HG03045 (cell line): Measurements from ENCODE around the gene PRR30.
"Not testable (repeated sequence)": the region's sequence is repeated elsewhere in the genome, so short reads cannot be mapped to it uniquely, and the experiment has no call there.

Experiments
- ATAC-seq: cut with Tn5 transposase; IDR thresholded peaks from one replicate; pipeline ENCODE4 v1.9.1; 2021; ENCODE audit warnings: mild to moderate bottlenecking, moderate library complexity; ENCODE audit not compliant: unreplicated experiment

PRR30 gene

GRCh38 chr2:27130396-27130795, 8.8 kb downstream of the PRR30 start:
- ATAC-seq = no peak

- ATAC-seq = no peak
Measured at GRCh38 chr2:27128668-27129571, 10.3 kb downstream of the PRR30 start.

GRCh38 chr2:27127883-27128667, 11.1 kb downstream of the PRR30 start:
- no peak for ATAC-seq

DNA sequence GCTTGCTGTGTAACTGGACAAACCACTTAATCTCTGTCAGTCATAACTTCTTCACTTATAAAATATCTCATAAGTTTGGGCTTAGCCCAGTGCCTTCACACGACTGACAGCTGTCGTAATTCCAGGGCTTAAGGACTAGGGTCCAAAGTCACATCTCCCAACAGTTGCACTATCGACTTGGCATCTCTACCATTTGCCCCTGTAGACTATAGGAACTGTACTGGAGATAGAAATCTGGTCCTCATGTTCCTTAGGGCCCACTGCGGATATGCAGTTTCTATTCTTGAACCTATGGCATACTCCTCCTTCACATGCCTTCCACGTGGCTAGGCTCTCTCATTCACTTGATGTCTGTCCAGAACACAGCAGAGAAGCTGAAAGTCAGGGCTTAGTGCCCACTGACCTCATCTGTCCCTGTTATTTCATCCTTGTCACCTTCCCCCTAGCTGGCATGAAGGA, 12.9 kb downstream of the PRR30 start:
- no peak for ATAC-seq

- no peak for ATAC-seq
Measured at GRCh38 chr2:27125104-27125503, 14.1 kb downstream of the PRR30 start.

GRCh38 chr2:27123302-27124150, 15.7 kb downstream of the PRR30 start, which contains the start of gene ABHD1:
ABHD1 (plus strand) TSS chr2:27123815; CDS start chr2:27123949, 134 bp downstream.
- ATAC-seq = peak; percentile 69

- no peak for ATAC-seq
Measured at GRCh38 chr2:27122791-27123190, 16.4 kb downstream of the PRR30 start.

- ATAC-seq = no peak
Measured at GRCh38 chr2:27121906-27122305, 17.3 kb downstream of the PRR30 start.

DNA sequence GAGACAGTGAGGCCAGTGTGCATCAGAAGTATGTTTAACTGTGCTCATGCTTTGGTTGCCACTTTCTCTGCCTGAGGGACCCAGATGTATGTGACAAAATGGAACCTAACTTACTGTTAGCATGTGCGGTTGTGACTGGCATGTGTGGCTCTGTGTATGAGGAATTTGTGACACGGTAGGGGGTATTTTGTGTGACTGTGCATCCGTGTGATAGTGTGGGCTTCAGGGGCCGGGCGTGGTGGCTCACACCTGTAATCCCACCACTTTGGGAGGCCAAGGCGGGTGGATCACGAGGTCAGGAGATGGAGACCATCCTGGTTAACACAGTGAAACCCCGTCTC, 19.9 kb downstream of the PRR30 start:
- ATAC-seq = not testable (repeated sequence)

GRCh38 chr2:27118525-27119329, 20.5 kb downstream of the PRR30 start, which contains the start of gene CGREF1:
CGREF1 (minus strand) TSS chr2:27119128; CDS start chr2:27104366, 14,762 bp downstream.
- ATAC-seq = no peak

DNA sequence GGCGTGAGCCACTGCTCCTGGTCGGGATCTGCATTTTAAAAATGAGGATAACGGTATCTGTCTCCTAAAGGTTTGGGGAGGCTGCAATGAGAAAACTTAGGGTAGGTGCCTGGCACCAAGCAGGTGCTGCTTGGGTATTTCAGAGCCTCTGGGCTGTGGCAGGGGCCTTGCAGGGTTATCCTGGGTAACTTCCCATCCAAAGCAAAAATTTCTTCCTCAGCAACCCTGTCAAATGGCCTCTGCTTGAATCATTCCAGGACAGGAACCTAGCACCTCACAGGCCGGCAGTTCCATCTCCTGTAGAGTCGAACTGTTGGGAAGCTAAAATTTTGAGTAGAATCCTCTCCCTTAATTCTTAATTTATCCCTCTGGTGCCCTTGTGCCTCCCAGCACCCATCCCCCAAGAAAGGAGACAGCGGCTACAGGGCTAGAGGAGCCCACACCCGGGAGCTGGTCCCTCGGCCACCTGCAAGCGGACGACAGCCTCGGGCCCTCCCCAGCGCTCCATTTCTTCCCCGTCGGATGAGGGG, 21.1 kb downstream of the PRR30 start:
- no peak for ATAC-seq

DNA sequence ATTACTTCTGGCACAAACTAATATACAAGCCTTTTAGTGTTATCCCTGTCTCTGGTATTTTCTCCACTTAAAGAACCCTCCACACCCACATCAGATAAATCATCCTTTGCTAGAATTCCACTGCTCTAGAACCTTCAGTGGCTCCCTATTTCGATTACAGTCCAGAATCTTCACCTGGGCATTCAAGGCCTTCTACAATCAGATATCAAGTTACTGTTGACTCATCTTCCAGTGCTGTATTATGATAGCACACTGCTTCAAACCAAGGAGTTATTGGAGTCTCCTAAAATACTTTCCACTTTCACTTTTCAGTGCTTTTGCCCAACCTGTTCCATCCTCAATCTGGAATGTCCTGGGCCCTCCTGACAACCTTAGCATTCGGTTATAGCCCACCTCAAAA, 23.7 kb downstream of the PRR30 start:
- no peak for ATAC-seq

DNA sequence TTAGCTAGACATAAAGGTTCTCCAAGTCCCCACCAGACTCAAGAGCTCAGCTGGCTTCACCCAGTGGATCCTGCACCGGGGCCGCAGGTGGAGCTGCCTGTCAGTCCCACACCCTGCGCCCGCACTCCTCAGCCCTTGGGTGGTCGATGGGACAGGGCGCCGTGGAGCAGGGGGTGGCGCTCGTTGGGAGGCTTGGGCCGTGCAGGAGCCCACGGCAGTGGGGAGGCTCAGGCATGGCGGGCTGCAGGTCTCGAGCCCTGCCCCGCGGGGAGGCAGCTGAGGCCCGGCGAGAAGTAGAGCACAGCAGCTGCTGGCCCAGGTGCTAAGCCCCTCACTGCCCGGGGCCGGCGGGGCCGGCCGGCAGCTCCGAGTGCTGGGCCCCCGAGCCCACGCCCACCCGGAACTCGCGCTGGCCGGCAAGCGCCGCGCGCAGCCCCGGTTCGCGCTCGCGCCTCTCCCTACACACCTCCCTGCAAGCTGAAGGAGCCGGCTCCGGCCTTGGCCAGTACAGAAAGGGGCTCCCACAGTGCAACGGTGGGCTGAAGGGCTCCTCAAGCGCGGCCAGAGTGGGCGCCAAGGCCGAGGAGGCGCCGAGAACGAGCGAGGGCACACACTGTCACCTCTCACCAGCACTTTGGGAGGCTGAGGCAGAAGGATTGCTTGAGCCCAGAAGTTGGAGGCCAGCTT, 27.7 kb downstream of the PRR30 start:
- not testable (repeated sequence) for ATAC-seq

- ATAC-seq = not testable (repeated sequence)
Measured at GRCh38 chr2:27110603-27111352, 28.4 kb downstream of the PRR30 start.

DNA sequence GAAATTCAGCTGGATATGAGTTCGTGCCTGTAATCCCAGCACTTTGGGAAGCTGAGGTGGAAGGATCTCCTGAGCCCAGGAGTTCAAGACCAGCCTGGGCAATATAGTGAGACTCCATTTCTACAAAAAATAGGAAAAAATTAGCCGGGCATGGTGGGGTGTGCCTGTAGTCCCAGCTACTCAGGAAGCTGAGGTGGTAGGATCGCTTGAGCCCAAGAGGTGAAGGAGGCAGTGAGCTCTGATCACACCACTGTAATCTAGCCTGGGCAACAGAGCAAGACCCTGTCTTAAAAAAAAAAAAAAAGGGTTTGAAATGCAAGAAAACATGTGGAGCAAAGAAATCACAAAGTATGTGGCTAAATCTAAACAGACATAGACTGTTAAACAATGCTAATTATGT, 30.1 kb downstream of the PRR30 start:
- ATAC-seq = no peak

- ATAC-seq = no peak
Measured at GRCh38 chr2:27108221-27108620, 31.0 kb downstream of the PRR30 start.

DNA sequence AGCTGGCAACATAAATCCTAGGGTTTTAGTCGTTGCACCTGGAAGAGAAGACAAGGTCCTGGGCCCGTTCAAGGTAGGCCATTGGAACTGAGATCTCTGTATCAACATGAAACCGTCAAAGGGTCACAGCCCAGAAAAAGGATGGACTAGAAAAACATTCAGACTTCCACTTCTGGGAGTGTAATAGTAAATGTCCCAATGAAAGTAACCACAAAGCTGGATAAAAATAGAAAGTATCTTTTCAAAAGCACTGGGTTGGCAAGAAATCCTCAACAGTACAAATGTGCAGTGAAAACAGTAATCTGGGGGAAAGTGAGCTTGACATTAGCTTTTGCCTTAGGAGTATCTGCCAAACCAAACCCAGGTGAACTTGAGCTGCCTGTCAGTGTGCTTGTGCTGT, 33.2 kb downstream of the PRR30 start:
- ATAC-seq = no peak

DNA sequence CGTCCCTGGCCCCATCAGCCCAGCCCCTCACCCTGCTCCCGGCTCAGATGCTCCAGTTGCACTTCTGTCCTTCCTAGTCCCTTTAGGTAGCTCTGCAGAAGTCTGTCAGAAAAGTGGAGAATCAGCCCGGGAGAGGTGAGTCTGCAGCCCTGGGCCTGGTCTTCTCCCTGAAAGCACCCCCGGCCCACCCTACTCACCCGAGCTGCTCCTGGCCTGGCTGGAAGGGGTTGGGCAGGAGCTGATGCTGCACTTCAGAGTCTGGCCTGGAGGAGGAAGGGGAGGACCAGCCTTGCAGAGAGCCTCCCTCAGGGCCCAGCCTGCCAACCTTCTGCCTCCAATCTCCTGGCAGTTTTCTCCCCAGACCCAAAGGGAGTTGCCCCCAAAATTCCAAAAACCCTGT, 36.9 kb downstream of the PRR30 start:
- ATAC-seq = no peak
